HG02943 (cell line): ENCODE results near the gene EMP2.
"Not testable (repeated sequence)": the region's sequence is repeated elsewhere in the genome, so short reads cannot be mapped to it uniquely, and the experiment has no call there.

Experiments used
- ATAC-seq: cut with Tn5 transposase; IDR thresholded peaks from one replicate; pipeline ENCODE4 v1.9.1; 2021; ENCODE audit warnings: mild to moderate bottlenecking, low read depth, moderate library complexity; ENCODE audit not compliant: unreplicated experiment

Gene EMP2

GRCh38 chr16:10525214-10525825, 55.1 kb downstream of the EMP2 start:
- ATAC-seq: no peak

- ATAC-seq: no peak
Observed at GRCh38 chr16:10522966-10523365, 57.4 kb downstream of the EMP2 start.

GRCh38 chr16:10521681-10522274, 58.6 kb downstream of the EMP2 start:
- no peak for ATAC-seq

GRCh38 chr16:10520869-10521578, 59.4 kb downstream of the EMP2 start:
- no peak for ATAC-seq

GRCh38 chr16:10519929-10520868, 60.2 kb downstream of the EMP2 start:
- no peak for ATAC-seq

- no peak for ATAC-seq
Observed at GRCh38 chr16:10519297-10519696, 61.1 kb downstream of the EMP2 start.

GRCh38 chr16:10518479-10519041, 61.8 kb downstream of the EMP2 start:
- ATAC-seq: no peak

GRCh38 chr16:10517868-10518267, 62.5 kb downstream of the EMP2 start:
- no peak for ATAC-seq

GRCh38 chr16:10514369-10515055, 65.9 kb downstream of the EMP2 start:
- no peak for ATAC-seq

- ATAC-seq: no peak
Observed at GRCh38 chr16:10511829-10512228, 68.6 kb downstream of the EMP2 start.

GRCh38 chr16:10510279-10510678, 70.1 kb downstream of the EMP2 start:
- no peak for ATAC-seq

GRCh38 chr16:10509534-10510025, 70.8 kb downstream of the EMP2 start:
- ATAC-seq: peak; percentile 72

- ATAC-seq: not testable (repeated sequence)
Observed at GRCh38 chr16:10505286-10505685, 75.1 kb downstream of the EMP2 start.

- no peak for ATAC-seq
Observed at GRCh38 chr16:10504404-10504885, 76.0 kb downstream of the EMP2 start.

- no peak for ATAC-seq
Observed at GRCh38 chr16:10502776-10503175, 77.6 kb downstream of the EMP2 start.

- no peak for ATAC-seq
Observed at GRCh38 chr16:10501016-10501607, 79.3 kb downstream of the EMP2 start.

GRCh38 chr16:10500582-10500981, 79.8 kb downstream of the EMP2 start:
- no peak for ATAC-seq

- no peak for ATAC-seq
Observed at GRCh38 chr16:10497132-10498101, 83.0 kb downstream of the EMP2 start.
